KMS-11 (cell line): ENCODE measurements around the gene RNGTT.
A peak's percentile ranks its signal among the peaks of the same experiment; 100 is the strongest.

Experiments used
- H2AFZ ChIP-seq: fragments of 200-600 bp; sonication (generic); 2 replicates; pipeline ENCODE4 v1.6.1; 2016; ENCODE audit warnings: antibody characterized with exemption, mixed run types, low read depth
- H3K27ac ChIP-seq: fragments of 200-600 bp; sonication (generic); 2 replicates; pipeline ENCODE4 v1.6.1; 2016; ENCODE audit warnings: mild to moderate bottlenecking, mixed run types
- H3K27me3 ChIP-seq: fragments of 200-600 bp; sonication (generic); 2 replicates; pipeline ENCODE4 v1.6.1; 2017; ENCODE audit warnings: mild to moderate bottlenecking, low read depth, mixed run types, moderate library complexity; ENCODE audit not compliant: insufficient read depth
- H3K36me3 ChIP-seq: fragments of 200-600 bp; sonication (generic); 2 replicates; pipeline ENCODE4 v1.6.1; 2017; ENCODE audit warnings: mild to moderate bottlenecking, mixed run types; ENCODE audit not compliant: insufficient read depth
- H3K4me1 ChIP-seq: fragments of 200-600 bp; sonication (generic); 2 replicates; pipeline ENCODE4 v1.6.1; 2016; ENCODE audit warnings: mild to moderate bottlenecking, low read depth, mixed run types; ENCODE audit not compliant: poor library complexity, severe bottlenecking
- H3K4me2 ChIP-seq: fragments of 200-600 bp; sonication (generic); 2 replicates; pipeline ENCODE4 v1.7.0; 2016; ENCODE audit warnings: mild to moderate bottlenecking, mixed run types
- H3K4me3 ChIP-seq: fragments of 200-600 bp; sonication (generic); IDR thresholded peaks from 2 replicates; pipeline ENCODE4 v1.6.1; 2017; ENCODE audit warnings: low read depth, low read length, mixed read lengths; ENCODE audit not compliant: insufficient read depth
- H3K79me2 ChIP-seq: fragments of 200-600 bp; sonication (generic); 2 replicates; pipeline ENCODE4 v1.6.1; 2016; ENCODE audit warnings: low read depth, mixed run types; ENCODE audit not compliant: insufficient read depth
- H3K9ac ChIP-seq: fragments of 200-600 bp; sonication (generic); 2 replicates; pipeline ENCODE4 v1.6.1; 2016; ENCODE audit warnings: mild to moderate bottlenecking, mixed run types
- H4K20me1 ChIP-seq: fragments of 200-600 bp; sonication (generic); 2 replicates; pipeline ENCODE4 v1.6.1; 2016; ENCODE audit warnings: mild to moderate bottlenecking, mixed run types; ENCODE audit not compliant: insufficient read depth
- TF ChIP-seq, protein P1 (sequence below): fragments of 200-600 bp; sonication (generic); conservative IDR thresholded peaks from 2 replicates; pipeline ENCODE4 v1.6.1; 2017; ENCODE audit warnings: low read depth, mild to moderate bottlenecking, antibody characterized with exemption, low read length, moderate library complexity, mixed read lengths

The RNGTT gene

DNA sequence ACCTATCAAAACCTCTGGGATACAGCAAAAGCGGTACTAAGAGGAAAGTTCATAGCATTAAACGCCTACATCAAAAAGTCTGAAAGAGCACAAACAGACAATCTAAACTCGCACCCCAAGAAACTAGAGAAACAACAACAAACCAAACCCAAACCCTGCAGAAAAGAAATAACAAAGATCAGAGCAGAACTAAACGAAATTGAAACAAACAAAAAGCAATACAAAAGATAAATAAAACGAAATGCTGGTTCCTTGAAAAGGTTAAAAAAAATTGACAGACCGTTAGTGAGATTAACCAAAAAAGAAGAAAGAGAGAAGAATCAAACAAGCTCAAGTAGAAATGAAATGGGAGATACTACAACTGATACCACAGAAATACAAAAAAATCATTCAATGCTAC is 302.3 kb downstream of the RNGTT start:
- Histone ChIP-seq H2AFZ (no peak overlapping the region), H3K4me1 (peaks cover 58% of the 10 kb centered on the region), H3K27me3 (no peaks in the 10 kb centered on the region), H3K4me2 (no peak overlapping the region), H3K9ac (no peak overlapping the region), H3K4me3 (no peak overlapping the region), H3K79me2 (peaks cover 29% of the 10 kb centered on the region), H3K27ac (no peak overlapping the region), H3K36me3 (no peaks in the 10 kb centered on the region), H4K20me1 (no peaks in the 10 kb centered on the region)
- TF ChIP-seq, protein P1, sequence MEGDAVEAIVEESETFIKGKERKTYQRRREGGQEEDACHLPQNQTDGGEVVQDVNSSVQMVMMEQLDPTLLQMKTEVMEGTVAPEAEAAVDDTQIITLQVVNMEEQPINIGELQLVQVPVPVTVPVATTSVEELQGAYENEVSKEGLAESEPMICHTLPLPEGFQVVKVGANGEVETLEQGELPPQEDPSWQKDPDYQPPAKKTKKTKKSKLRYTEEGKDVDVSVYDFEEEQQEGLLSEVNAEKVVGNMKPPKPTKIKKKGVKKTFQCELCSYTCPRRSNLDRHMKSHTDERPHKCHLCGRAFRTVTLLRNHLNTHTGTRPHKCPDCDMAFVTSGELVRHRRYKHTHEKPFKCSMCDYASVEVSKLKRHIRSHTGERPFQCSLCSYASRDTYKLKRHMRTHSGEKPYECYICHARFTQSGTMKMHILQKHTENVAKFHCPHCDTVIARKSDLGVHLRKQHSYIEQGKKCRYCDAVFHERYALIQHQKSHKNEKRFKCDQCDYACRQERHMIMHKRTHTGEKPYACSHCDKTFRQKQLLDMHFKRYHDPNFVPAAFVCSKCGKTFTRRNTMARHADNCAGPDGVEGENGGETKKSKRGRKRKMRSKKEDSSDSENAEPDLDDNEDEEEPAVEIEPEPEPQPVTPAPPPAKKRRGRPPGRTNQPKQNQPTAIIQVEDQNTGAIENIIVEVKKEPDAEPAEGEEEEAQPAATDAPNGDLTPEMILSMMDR, result no peak

DNA sequence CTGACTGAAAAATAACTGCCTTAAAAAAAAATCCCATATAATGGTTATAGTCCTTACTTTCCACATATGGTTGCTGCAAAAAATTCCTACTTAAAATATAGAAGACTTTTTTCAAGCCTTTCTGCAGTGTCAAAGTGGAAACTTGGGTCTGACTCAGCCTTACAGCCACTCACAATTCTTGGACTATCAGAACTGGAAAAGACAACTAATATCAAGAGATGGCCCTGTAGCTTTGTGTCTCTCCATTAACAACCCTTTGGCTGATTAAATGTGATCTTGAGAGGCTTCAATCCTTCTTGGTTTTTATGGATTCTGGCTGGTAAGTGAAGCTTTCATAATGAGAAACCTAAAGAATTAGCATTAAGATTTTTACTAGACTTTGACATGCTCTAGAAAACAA is 307.8 kb downstream of the RNGTT start:
- Histone ChIP-seq H3K4me2 (no peak overlapping the region), H3K36me3 (no peaks in the 10 kb centered on the region), H3K9ac (no peak overlapping the region), H3K27me3 (no peaks in the 10 kb centered on the region), H2AFZ (no peak overlapping the region), H3K79me2 (peaks cover 22% of the 10 kb centered on the region), H4K20me1 (no peaks in the 10 kb centered on the region), H3K4me1 (peaks cover 76% of the 10 kb centered on the region), H3K27ac (no peak overlapping the region), H3K4me3 (no peak overlapping the region)
- TF ChIP-seq, protein P1, result no peak

- TF ChIP-seq, protein P1, result no peak
- Histone ChIP-seq H4K20me1 (no peaks in the 10 kb centered on the region), H3K4me1 (peaks cover 81% of the 10 kb centered on the region), H3K4me3 (no peak overlapping the region), H3K27me3 (no peaks in the 10 kb centered on the region), H2AFZ (no peak overlapping the region), H3K36me3 (no peaks in the 10 kb centered on the region), H3K4me2 (no peak overlapping the region), H3K79me2 (peaks cover 14% of the 10 kb centered on the region; the same call in 1 of the 2 replicates), H3K9ac (no peak overlapping the region), H3K27ac (no peak overlapping the region)
These were observed 309.5 kb downstream of the RNGTT start for GRCh38 chr6:88653936-88654335.

DNA sequence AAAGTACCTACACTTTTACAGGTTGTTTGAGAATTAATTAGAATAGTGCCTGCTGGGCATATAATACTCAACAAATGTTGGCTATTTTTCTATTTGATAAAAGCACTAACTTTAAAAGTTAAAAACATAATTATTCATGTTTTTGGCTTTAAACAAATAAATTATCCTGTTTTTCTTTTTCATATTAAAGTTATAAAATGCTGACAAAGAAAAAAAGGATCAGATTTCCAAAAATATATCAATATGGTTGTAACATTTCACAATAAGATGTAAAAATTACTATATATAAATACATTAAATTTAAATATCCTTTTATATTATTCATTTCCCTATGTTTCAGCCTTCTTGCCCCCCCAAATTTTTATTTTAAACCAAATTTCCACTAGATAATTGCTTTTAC is 312.0 kb downstream of the RNGTT start:
- peak overlapping the region; percentile 86 for H3K27ac ChIP-seq

More for the DNA sequence above, 312.0 kb downstream of the RNGTT start:
- Histone ChIP-seq H3K4me3 (no peak overlapping the region), H3K36me3 (no peaks in the 10 kb centered on the region), H3K9ac (peak overlapping the region; percentile 45), H3K4me2 (peak overlapping the region; percentile 94), H3K27me3 (no peaks in the 10 kb centered on the region), H2AFZ (no peak overlapping the region), H3K79me2 (peaks cover 9% of the 10 kb centered on the region), H3K4me1 (peaks cover 61% of the 10 kb centered on the region), H4K20me1 (no peaks in the 10 kb centered on the region)
- TF ChIP-seq, protein P1, result no peak
